GM12891 (cell line): ENCODE results near the gene KMT5C.

Experiments
- PAX5 ChIP-seq: IDR thresholded peaks from 2 replicates; pipeline ENCODE4 v1.6.1; 2011; ENCODE audit warnings: low read length, moderate library complexity, mild to moderate bottlenecking; ENCODE audit not compliant: insufficient read depth, severe bottlenecking
- POLR2A ChIP-seq: IDR thresholded peaks from 2 replicates; pipeline ENCODE4 v1.6.1; 2011; ENCODE audit warnings: low read depth, low read length, control low read depth
- POLR2AphosphoS5 ChIP-seq: IDR thresholded peaks from 2 replicates; pipeline ENCODE4 v1.6.1; 2011; ENCODE audit warnings: low read depth, low read length, control low read depth
- POU2F2 ChIP-seq: IDR thresholded peaks from 2 replicates; pipeline ENCODE4 v1.6.1; 2011; ENCODE audit warnings: low read depth, mild to moderate bottlenecking, control low read depth, low read length, moderate library complexity
- SPI1 ChIP-seq: IDR thresholded peaks from 2 replicates; pipeline ENCODE4 v1.6.1; 2011; ENCODE audit warnings: low read depth, low read length, control low read depth
- TAF1 ChIP-seq: IDR thresholded peaks from 2 replicates; pipeline ENCODE4 v1.6.1; 2011; ENCODE audit warnings: low read depth, low read length, control low read depth

DNA sequence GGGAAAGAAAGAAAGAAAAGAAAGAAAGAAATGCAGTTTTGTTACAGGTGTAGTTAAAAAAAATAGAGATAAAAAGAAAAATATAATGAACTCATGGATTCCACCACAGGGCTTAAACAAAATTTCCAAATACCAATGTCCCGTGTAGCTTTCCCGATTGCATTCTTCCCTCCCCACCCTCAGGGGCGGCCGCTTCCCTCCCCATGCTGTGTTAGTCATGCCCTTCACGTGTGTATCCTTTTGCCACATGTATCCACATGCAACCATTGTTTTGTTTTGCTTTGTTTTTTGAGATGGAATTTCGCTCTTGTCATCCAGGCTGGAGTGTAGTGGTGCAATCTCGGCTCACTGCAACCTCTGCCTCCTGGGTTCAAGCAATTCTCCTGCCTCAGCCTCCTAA lies 3.6 kb upstream of the KMT5C start:
- no peak for TF ChIP-seq POLR2AphosphoS5
- TF ChIP-seq POLR2A, result no peak
- TF ChIP-seq TAF1, result no peak
- no peak for TF ChIP-seq POU2F2
- TF ChIP-seq SPI1, result no peak
- TF ChIP-seq PAX5, result no peak
